ENCODE data around the gene PHYKPL. TPM values are rescaled to one million over a fixed set of nuclear protein-coding genes. Genes with fewer than 3 reads are reported as not detected.
A peak's percentile ranks its signal among the peaks of the same experiment; 100 is the strongest.

PHYKPL gene
- total RNA-seq, 4 donors from 2014 or later: 25.0 to 54.6 (median 33.7) TPM

DNA sequence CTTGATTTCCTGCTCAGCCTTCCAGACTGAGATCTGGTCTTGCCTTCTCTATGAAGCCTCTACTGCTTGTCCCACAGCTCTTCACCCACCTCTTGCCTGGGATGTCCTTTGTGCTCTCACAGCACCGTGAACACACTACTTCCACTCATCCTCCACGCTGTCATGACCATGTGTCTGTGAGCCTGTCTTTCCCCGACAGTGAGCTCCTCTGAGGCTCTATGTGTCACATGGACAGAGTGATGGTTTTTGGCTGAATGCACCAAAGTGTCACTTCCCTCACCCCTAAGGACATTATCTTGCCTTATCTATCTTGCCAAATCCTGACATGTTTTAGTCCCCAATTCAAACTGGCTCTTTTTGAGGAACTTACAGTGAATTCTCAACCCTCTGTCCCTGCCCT lies 11.3 kb downstream of the PHYKPL start:
- H3K36me3 ChIP-seq: peaks cover 0 to 52% of the 10 kb centered on the region in 2 donors
- H3K4me3 ChIP-seq: no peak overlapping the region
- TF ChIP-seq, protein P1, sequence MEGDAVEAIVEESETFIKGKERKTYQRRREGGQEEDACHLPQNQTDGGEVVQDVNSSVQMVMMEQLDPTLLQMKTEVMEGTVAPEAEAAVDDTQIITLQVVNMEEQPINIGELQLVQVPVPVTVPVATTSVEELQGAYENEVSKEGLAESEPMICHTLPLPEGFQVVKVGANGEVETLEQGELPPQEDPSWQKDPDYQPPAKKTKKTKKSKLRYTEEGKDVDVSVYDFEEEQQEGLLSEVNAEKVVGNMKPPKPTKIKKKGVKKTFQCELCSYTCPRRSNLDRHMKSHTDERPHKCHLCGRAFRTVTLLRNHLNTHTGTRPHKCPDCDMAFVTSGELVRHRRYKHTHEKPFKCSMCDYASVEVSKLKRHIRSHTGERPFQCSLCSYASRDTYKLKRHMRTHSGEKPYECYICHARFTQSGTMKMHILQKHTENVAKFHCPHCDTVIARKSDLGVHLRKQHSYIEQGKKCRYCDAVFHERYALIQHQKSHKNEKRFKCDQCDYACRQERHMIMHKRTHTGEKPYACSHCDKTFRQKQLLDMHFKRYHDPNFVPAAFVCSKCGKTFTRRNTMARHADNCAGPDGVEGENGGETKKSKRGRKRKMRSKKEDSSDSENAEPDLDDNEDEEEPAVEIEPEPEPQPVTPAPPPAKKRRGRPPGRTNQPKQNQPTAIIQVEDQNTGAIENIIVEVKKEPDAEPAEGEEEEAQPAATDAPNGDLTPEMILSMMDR (IDR thresholded peaks at IDR 0.05 in 4 of 5, conservative IDR thresholded peaks at IDR 0.05 in 1 of 5): no peak
- TF ChIP-seq POLR2A (IDR thresholded peaks at IDR 0.05): no peak
- H3K4me1 ChIP-seq: peaks cover 13 to 17% of the 10 kb centered on the region in 2 donors
- no peaks in the 10 kb centered on the region for H3K9me3 ChIP-seq
- no peaks in the 10 kb centered on the region for H3K27me3 ChIP-seq
- in situ Hi-C loops (cut with MboI; ENCODE audit: low sequenced_read_pairs in 4 of 4): no loop called here
- intact Hi-C loops (cut with DNase I; ENCODE audit: low total_unique reads): no loop called here
- ATAC-seq (no peak), DNase-seq (no peak)
- peak overlapping the region; percentile 68 to 82 (median 76) for H3K27ac ChIP-seq

GRCh38 chr5:178218827-178219226 lies 13.8 kb downstream of the PHYKPL start:
- Histone ChIP-seq H3K4me1 (peaks cover 17% of the 10 kb centered on the region in 2 donors), H3K27ac (peak overlapping the region; percentile 0 to 67 (median 10)), H3K9me3 (no peaks in the 10 kb centered on the region), H3K4me3 (no peak overlapping the region), H3K27me3 (no peaks in the 10 kb centered on the region), H3K36me3 (peaks cover 0 to 68% of the 10 kb centered on the region in 2 donors)
- TF ChIP-seq, protein P1 (IDR thresholded peaks at IDR 0.05 in 4 of 5, conservative IDR thresholded peaks at IDR 0.05 in 1 of 5): no peak
- TF ChIP-seq POLR2A (IDR thresholded peaks at IDR 0.05): no peak
- intact Hi-C loops (cut with DNase I; ENCODE audit: low total_unique reads) (no loop called here), in situ Hi-C loops (cut with MboI; ENCODE audit: low sequenced_read_pairs in 4 of 4) (no loop called here)
- ATAC-seq (no peak), DNase-seq (no peak)

DNA sequence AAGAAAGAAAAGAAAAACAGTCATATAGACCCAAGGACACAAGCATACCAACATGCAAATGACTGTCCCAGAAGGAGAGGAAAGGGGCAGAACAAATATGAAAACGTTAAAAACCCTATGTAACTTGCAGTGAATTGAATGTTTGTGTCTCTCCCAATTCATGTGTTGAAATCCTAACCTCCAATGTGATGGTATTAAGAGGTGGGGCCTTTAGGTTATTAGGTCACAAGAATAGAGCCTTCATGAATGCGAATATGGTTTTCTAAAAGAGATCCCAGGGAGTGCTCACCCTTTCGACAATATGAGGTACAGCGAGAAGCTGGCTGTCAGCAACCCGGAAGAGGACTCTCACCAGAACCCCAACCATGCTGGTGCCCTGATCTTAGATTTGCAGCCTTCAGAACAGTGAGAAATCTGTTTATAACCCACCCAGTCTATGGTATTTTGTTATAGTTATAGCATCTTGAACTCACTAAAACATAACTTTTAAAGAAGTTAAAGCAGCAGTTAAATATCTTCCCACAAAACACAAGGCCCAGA lies 14.3 kb downstream of the PHYKPL start:
- peaks cover 17 to 23% of the 10 kb centered on the region in 2 donors for H3K4me1 ChIP-seq
- no peaks in the 10 kb centered on the region for H3K27me3 ChIP-seq
- TF ChIP-seq POLR2A (IDR thresholded peaks at IDR 0.05): no peak
- TF ChIP-seq, protein P1 (IDR thresholded peaks at IDR 0.05 in 4 of 5, conservative IDR thresholded peaks at IDR 0.05 in 1 of 5): no peak
- H3K36me3 ChIP-seq: peaks cover 0 to 73% of the 10 kb centered on the region in 2 donors
- no peaks in the 10 kb centered on the region for H3K9me3 ChIP-seq
- DNase-seq (no peak), ATAC-seq (no peak)
- peak overlapping the region; percentile 0 to 67 (median 10) for H3K27ac ChIP-seq
- intact Hi-C loops (cut with DNase I; ENCODE audit: low total_unique reads): no loop called here
- no peak overlapping the region for H3K4me3 ChIP-seq
- in situ Hi-C loops (cut with MboI; ENCODE audit: low sequenced_read_pairs in 4 of 4): no loop called here

DNA sequence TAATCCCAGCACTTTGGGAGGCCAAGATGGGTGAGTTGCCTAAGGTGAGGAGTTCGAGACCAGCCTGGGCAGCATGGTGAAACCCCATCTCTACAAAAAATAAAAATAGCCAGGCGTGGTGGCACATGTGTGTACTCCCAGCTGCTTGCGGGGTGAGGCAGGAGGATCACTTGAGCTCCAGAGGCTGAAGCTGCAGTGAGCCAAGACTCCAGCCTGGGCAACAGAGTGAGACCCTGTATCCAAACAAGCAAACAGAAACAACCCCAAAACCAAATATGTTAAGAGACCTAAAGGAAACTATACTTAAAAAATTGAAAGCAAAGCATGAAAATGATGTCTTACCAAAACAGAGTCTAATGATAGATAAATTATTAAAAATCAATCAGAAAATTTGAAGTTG lies 15.8 kb downstream of the PHYKPL start:
- DNase-seq: no peak
- H3K27me3 ChIP-seq: no peaks in the 10 kb centered on the region
- intact Hi-C loops (cut with DNase I; ENCODE audit: low total_unique reads): no loop called here
- peaks cover 15 to 21% of the 10 kb centered on the region in 2 donors for H3K4me1 ChIP-seq
- H3K9me3 ChIP-seq: no peaks in the 10 kb centered on the region
- ATAC-seq: no peak
- H3K4me3 ChIP-seq: no peak overlapping the region
- no peak for TF ChIP-seq POLR2A (IDR thresholded peaks at IDR 0.05)
- TF ChIP-seq, protein P1 (IDR thresholded peaks at IDR 0.05 in 4 of 5, conservative IDR thresholded peaks at IDR 0.05 in 1 of 5): no peak
- in situ Hi-C loops (cut with MboI; ENCODE audit: low sequenced_read_pairs in 4 of 4): no loop called here
- H3K36me3 ChIP-seq: peaks cover 2 to 78% of the 10 kb centered on the region in 2 donors
- H3K27ac ChIP-seq: no peak overlapping the region

DNA sequence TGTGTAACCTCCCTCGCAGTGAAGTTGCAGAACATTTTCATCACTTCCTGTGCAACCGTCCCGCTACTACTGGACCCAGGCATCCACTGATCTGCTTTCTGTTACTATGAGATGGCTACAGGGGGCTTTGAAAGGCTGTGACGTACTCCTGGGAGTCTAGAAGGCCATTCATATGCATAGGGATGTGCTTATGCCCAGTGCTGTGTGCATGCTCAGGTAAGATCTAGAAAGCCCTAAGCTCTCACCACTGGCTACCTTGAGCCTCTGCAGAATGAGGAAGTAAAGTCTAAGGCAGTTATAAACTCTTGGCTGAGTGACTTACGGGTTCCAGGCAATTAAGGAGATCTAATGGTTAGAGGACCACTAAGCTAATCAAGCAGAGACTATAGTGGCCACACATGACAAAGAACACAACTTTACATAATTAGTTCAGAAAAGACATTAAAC lies 16.5 kb downstream of the PHYKPL start:
- Histone ChIP-seq H3K36me3 (peaks cover 5 to 78% of the 10 kb centered on the region in 2 donors), H3K4me3 (no peak overlapping the region), H3K27me3 (no peaks in the 10 kb centered on the region), H3K9me3 (no peaks in the 10 kb centered on the region), H3K27ac (no peak overlapping the region), H3K4me1 (peaks cover 11 to 17% of the 10 kb centered on the region in 2 donors)
- in situ Hi-C loops (cut with MboI; ENCODE audit: low sequenced_read_pairs in 4 of 4): no loop called here
- no peak for DNase-seq
- no peak for ATAC-seq
- intact Hi-C loops (cut with DNase I; ENCODE audit: low total_unique reads): no loop called here
- TF ChIP-seq, protein P1 (IDR thresholded peaks at IDR 0.05 in 4 of 5, conservative IDR thresholded peaks at IDR 0.05 in 1 of 5): no peak
- TF ChIP-seq POLR2A (IDR thresholded peaks at IDR 0.05): no peak

Measured in gastrocnemius medialis (tissue), 4 donors.